Right ventricle myocardium inferior (tissue), 1 donor: ENCODE measurements around the gene KDM6B. TPM values are rescaled to one million over a fixed set of nuclear protein-coding genes. Genes with fewer than 3 reads are reported as not detected.

Experiments
- total RNA-seq: library from RNA; stranded (reverse); fragmentation: NEBNext Ultra II Directional; extraction: Animal tissue kit (Norgen Biotek cat#: 25700); gene quantifications from one replicate; pipeline ENCODE4 v1.2.1, GENCODE V29; 2021
- donor health status: DM: no; HTN: yes; CAD: no; lungs with severe emphysema.

Gene KDM6B
- total RNA-seq, 1 donor from 2014 or later: 25.0 TPM

Other genes with a start within 250 kb of the KDM6B start
- 0.89 TPM for gene SOX15, start 244.1 kb upstream of the KDM6B start, total RNA-seq
- gene FXR2, start 219.3 kb upstream of the KDM6B start, total RNA-seq: 103 TPM
- 78.9 TPM for gene SAT2, start 206.4 kb upstream of the KDM6B start, total RNA-seq
- gene SHBG, start 204.1 kb upstream of the KDM6B start, total RNA-seq: 0.35 TPM
- 3.8 TPM for gene ATP1B2, start 183.3 kb upstream of the KDM6B start, total RNA-seq
- 15.4 TPM for gene TP53, start 146.7 kb upstream of the KDM6B start, total RNA-seq
- gene WRAP53, start 145.7 kb upstream of the KDM6B start, total RNA-seq: 5.6 TPM
- gene EFNB3, start 129.0 kb upstream of the KDM6B start, total RNA-seq: 0.11 TPM
- gene DNAH2, start 116.5 kb upstream of the KDM6B start, total RNA-seq: not detected
- gene TMEM88, start 20.8 kb downstream of the KDM6B start, total RNA-seq: 35.4 TPM
- gene NAA38, start 23.3 kb downstream of the KDM6B start, total RNA-seq: 105 TPM
- gene CYB5D1, start 23.8 kb downstream of the KDM6B start, total RNA-seq: 21.7 TPM
- 18.0 TPM for gene CHD3, start 54.6 kb downstream of the KDM6B start, total RNA-seq
- 0.70 TPM for gene RNF227, start 82.1 kb downstream of the KDM6B start, total RNA-seq
- gene KCNAB3, start 95.6 kb downstream of the KDM6B start, total RNA-seq: 0.32 TPM
- 118 TPM for gene TRAPPC1, start 97.7 kb downstream of the KDM6B start, total RNA-seq
- gene CNTROB, start 98.0 kb downstream of the KDM6B start, total RNA-seq: 9.6 TPM
- 0.35 TPM for gene GUCY2D, start 168.4 kb downstream of the KDM6B start, total RNA-seq
- 0.16 TPM for gene ALOX15B, start 204.8 kb downstream of the KDM6B start, total RNA-seq